ENCODE results near the gene SUV39H2.

The SUV39H2 gene

DNA sequence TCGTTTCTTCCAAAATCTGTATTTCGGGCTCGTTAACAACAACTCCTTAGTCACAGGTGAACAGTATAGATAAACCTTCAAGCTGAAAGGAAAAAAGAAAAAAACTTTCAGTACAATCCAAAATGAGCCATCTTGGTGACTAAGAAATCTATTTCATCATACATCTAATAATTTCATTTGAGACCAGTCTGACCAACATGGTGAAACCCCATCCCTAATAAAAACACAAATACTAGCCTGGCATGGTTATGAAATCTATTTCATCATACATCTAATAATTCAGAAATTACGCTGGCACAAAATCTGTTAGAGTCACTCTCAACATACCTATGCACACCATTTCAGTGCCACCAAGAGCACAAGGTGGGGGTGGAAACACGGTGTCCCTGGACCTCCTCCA, 66.4 kb downstream of the SUV39H2 start:
- H3K27ac ChIP-seq = peak overlapping the region; percentile 23; the same call in 1 of the 2 replicates
- ChIA-PET POLR2A (ENCODE audit: low non-redundant PET) (no interaction called here), CTCF (no interaction called here)
- TF ChIP-seq, protein P1, sequence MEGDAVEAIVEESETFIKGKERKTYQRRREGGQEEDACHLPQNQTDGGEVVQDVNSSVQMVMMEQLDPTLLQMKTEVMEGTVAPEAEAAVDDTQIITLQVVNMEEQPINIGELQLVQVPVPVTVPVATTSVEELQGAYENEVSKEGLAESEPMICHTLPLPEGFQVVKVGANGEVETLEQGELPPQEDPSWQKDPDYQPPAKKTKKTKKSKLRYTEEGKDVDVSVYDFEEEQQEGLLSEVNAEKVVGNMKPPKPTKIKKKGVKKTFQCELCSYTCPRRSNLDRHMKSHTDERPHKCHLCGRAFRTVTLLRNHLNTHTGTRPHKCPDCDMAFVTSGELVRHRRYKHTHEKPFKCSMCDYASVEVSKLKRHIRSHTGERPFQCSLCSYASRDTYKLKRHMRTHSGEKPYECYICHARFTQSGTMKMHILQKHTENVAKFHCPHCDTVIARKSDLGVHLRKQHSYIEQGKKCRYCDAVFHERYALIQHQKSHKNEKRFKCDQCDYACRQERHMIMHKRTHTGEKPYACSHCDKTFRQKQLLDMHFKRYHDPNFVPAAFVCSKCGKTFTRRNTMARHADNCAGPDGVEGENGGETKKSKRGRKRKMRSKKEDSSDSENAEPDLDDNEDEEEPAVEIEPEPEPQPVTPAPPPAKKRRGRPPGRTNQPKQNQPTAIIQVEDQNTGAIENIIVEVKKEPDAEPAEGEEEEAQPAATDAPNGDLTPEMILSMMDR (conservative IDR thresholded peaks at IDR 0.05; ENCODE audit: low read depth) = no peak
- DNase-seq (ENCODE audit: low spot score) = peak; percentile 12

DNA sequence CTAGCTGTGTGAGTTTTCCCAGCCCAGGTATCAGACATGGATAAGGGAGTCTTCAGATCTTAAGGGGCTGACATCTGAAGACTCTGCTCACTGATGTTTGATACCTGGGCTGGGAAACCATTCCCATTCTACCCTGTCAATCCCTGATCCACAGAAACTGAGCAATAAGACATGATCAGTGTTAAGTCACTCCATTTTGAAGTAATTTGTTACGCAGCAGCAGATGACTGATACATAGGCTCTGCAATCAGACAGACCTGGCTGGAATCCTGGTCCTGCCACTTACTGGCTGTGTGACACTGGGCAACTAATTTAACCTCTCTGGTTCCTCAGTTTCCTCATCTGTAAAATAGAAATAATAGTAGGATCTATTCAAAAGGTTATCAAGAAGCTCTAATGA, 68.6 kb downstream of the SUV39H2 start:
- CTCF ChIA-PET = interaction anchor here (0.5 kb wide), 1 partner anchor 9 kb away, joined by 4 read pairs; no protein-coding TSS in a partner anchor
- DNase-seq (ENCODE audit: low spot score) = no peak
- POLR2A ChIA-PET (ENCODE audit: low non-redundant PET) = no interaction called here
- no peak overlapping the region for H3K27ac ChIP-seq
- TF ChIP-seq, protein P1 (conservative IDR thresholded peaks at IDR 0.05; ENCODE audit: low read depth) = no peak

- ChIA-PET POLR2A (ENCODE audit: low non-redundant PET) (no interaction called here), CTCF (interaction anchor here (0.6 kb wide), 1 partner anchor 140 kb away, joined by 3 read pairs; no protein-coding TSS in a partner anchor)
- TF ChIP-seq, protein P1 (conservative IDR thresholded peaks at IDR 0.05; ENCODE audit: low read depth) = no peak
- DNase-seq (ENCODE audit: low spot score) = no peak
- no peak overlapping the region for H3K27ac ChIP-seq
Observed at GRCh38 chr10:14949291-14949690, 70.6 kb downstream of the SUV39H2 start.

DNA sequence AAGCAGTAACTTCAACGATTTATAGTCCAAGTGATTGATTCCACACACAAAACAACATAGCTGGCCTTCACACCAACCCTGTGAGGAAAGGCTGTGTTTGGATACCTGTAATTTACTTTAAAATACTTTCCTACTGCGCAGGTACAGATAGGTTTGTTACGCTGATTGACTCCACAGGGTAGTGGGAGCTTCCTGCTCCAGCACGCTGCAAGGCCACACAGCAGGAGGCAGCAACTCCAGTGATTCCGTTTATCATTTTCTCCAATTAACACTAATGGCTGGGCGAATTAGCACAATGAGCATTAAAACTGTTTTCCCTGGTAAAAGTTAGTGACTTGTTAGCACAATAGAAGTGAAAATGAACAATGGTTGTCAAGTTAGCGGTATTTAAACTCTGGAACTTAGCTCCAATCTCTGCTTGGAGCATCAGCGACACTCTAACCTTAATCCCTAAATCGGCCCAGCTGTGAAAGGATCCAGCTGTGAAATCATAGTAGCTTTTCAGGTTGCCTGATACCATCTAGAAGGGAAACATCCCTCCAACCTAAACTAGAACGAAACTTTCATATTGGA, 74.3 kb downstream of the SUV39H2 start:
- POLR2A ChIA-PET (ENCODE audit: low non-redundant PET) = no interaction called here
- CTCF ChIA-PET = interaction anchor here (0.7 kb wide), 2 partner anchors 62 to 416 kb away, joined by 3 read pairs; no protein-coding TSS in a partner anchor
- TF ChIP-seq, protein P1 (conservative IDR thresholded peaks at IDR 0.05; ENCODE audit: low read depth) = no peak
- no peak for DNase-seq (ENCODE audit: low spot score)
- peak overlapping the region; percentile 95 for H3K27ac ChIP-seq

- POLR2A ChIA-PET (ENCODE audit: low non-redundant PET) = interaction anchor here (0.6 kb wide), 1 partner anchor 151 kb away, joined by 6 read pairs; no protein-coding TSS in a partner anchor
- CTCF ChIA-PET = no interaction called here
- TF ChIP-seq, protein P1 (conservative IDR thresholded peaks at IDR 0.05; ENCODE audit: low read depth) = no peak
- DNase-seq (ENCODE audit: low spot score) = peak; percentile 34
- peak overlapping the region; percentile 95 for H3K27ac ChIP-seq
Observed at GRCh38 chr10:14953424-14954000, 74.8 kb downstream of the SUV39H2 start.

Data from RWPE1 (cell line).